CD4-positive, alpha-beta T cell (primary cell): ENCODE measurements around the gene GGTA1. TPM values are rescaled to one million over a fixed set of nuclear protein-coding genes. Genes with fewer than 3 reads are reported as not detected.
"Not testable (repeated sequence)": the region's sequence is repeated elsewhere in the genome, so short reads cannot be mapped to it uniquely, and the experiment has no call there.

Source experiments
- ATAC-seq: fragments of 200-7000 bp; cut with Tn5 transposase; one replicate; pipeline ENCODE4 v1.10.0; 2022; ENCODE audit warnings: mild to moderate bottlenecking; ENCODE audit not compliant: poor library complexity
- CTCF ChIA-PET: fragments of 350-600 bp; sonication (Branson Sonifier 250); formaldehyde crosslinking; loops from one replicate; lab custom pipeline; 2021; ENCODE audit warnings: antibody characterized with exemption, inconsistent platforms; lab: Charles Lee
- POLR2A ChIA-PET: fragments of 350-600 bp; sonication (Branson Sonifier 250); formaldehyde crosslinking; loops from one replicate; lab custom pipeline; 2021; ENCODE audit warnings: antibody characterized with exemption, inconsistent platforms; lab: Charles Lee
- DNase-seq, 14 experiments: peaks; one replicate each; pipeline ENCODE4 v3.0.0-alpha.2; 2013 to 2020; ENCODE audit warnings: mixed read lengths in 2 of 14
- H3K27ac ChIP-seq, 2 donors: one replicate each; pipeline versions ENCODE4 v1.5.1 to v1.7.0; 2013; ENCODE audit warnings: low read length in 2 of 2, low read depth in 1 of 2, mild to moderate bottlenecking in 1 of 2
- H3K27me3 ChIP-seq, 2 experiments: 1 replicate in 1 of 2; 2 replicates in 1 of 2; pipeline versions ENCODE4 v1.6.1 to v1.7.0; 2013; ENCODE audit warnings: low read length in 2 of 2, control low read depth in 1 of 2, mild to moderate bottlenecking in 1 of 2, moderate library complexity in 1 of 2; ENCODE audit not compliant: insufficient read depth in 2 of 2, control insufficient read depth in 1 of 2
- H3K36me3 ChIP-seq: one replicate; pipeline ENCODE4 v1.6.1; 2013; ENCODE audit warnings: low read length, control low read depth; ENCODE audit not compliant: insufficient read depth
- H3K4me1 ChIP-seq: one replicate; pipeline ENCODE4 v1.6.1; 2013; ENCODE audit warnings: low read length, control low read depth; ENCODE audit not compliant: insufficient read depth
- H3K4me3 ChIP-seq: one replicate; pipeline ENCODE4 v1.5.1; 2013; ENCODE audit warnings: mild to moderate bottlenecking, low read length, moderate library complexity
- H3K9me3 ChIP-seq, 2 experiments: 1 replicate in 1 of 2; 2 replicates in 1 of 2; pipeline versions ENCODE4 v1.6.1 to v1.7.0; 2013; ENCODE audit warnings: low read length in 2 of 2, mild to moderate bottlenecking in 2 of 2, control low read depth in 1 of 2, moderate library complexity in 1 of 2; ENCODE audit not compliant: control insufficient read depth in 1 of 2, insufficient read depth in 1 of 2
- H3K27ac Mint-ChIP-seq: one replicate; pipeline ENCODE4 v1.8.0; 2020; ENCODE audit warnings: mixed read lengths
- H3K27me3 Mint-ChIP-seq: one replicate; pipeline ENCODE4 v1.8.0; 2021; ENCODE audit warnings: mixed read lengths
- H3K36me3 Mint-ChIP-seq: one replicate; pipeline ENCODE4 v1.8.0; 2021; ENCODE audit warnings: low read depth, mixed read lengths
- H3K4me1 Mint-ChIP-seq: one replicate; pipeline ENCODE4 v1.8.0; 2021; ENCODE audit warnings: low read depth, mixed read lengths
- H3K4me3 Mint-ChIP-seq: one replicate; pipeline ENCODE4 v1.8.0; 2020; ENCODE audit warnings: mild to moderate bottlenecking, mixed read lengths
- H3K9me3 Mint-ChIP-seq: one replicate; pipeline ENCODE4 v1.8.0; 2020; ENCODE audit warnings: mixed read lengths
- intact Hi-C, 2 experiments: fragments of 100-400 bp; cut with DNase I in 1 of 2; cut with micrococcal nuclease in 1 of 2; formaldehyde crosslinking; loops; one replicate each; pipeline versions ENCODE4 v1.15.1 to v1.9.0; 2023 to 2025; cut with DNase I, micrococcal nuclease
- total RNA-seq, 174 experiments: library from RNA in 2 of 174; stranded (reverse) in 2 of 174; gene quantifications; one replicate each; pipeline ENCODE4 v1.2.3 and lab custom pipeline; 2021 to 2026
- TF ChIP-seq, protein P1 (sequence below): fragments of 200-600 bp; IDR thresholded peaks from one replicate; pipeline ENCODE4 v1.8.0; 2022; ENCODE audit warnings: antibody characterized with exemption, mild to moderate bottlenecking

Gene GGTA1
- total RNA-seq, 2 experiments from 2014 or later, result not detected

- H3K36me3 ChIP-seq, result no peaks in the 10 kb centered on the region
- no peak for ATAC-seq
- H3K36me3 Mint-ChIP-seq, result no peaks in the 10 kb centered on the region
- H3K9me3 Mint-ChIP-seq, result peaks cover 4% of the 10 kb centered on the region
- H3K27ac Mint-ChIP-seq, result no peak overlapping the region
- intact Hi-C loops, result no loop called here
- H3K27me3 ChIP-seq, result peaks cover 0 to 1% of the 10 kb centered on the region in 2 experiments
- H3K4me1 ChIP-seq, result no peaks in the 10 kb centered on the region
- no peaks in the 10 kb centered on the region for H3K9me3 ChIP-seq
- H3K4me3 ChIP-seq, result no peak overlapping the region
- ChIA-PET CTCF (no interaction called here), POLR2A (no interaction called here)
- TF ChIP-seq, protein P1, sequence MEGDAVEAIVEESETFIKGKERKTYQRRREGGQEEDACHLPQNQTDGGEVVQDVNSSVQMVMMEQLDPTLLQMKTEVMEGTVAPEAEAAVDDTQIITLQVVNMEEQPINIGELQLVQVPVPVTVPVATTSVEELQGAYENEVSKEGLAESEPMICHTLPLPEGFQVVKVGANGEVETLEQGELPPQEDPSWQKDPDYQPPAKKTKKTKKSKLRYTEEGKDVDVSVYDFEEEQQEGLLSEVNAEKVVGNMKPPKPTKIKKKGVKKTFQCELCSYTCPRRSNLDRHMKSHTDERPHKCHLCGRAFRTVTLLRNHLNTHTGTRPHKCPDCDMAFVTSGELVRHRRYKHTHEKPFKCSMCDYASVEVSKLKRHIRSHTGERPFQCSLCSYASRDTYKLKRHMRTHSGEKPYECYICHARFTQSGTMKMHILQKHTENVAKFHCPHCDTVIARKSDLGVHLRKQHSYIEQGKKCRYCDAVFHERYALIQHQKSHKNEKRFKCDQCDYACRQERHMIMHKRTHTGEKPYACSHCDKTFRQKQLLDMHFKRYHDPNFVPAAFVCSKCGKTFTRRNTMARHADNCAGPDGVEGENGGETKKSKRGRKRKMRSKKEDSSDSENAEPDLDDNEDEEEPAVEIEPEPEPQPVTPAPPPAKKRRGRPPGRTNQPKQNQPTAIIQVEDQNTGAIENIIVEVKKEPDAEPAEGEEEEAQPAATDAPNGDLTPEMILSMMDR, result no peak
- peaks cover 14% of the 10 kb centered on the region for H3K27me3 Mint-ChIP-seq
- no peak for DNase-seq
- no peak overlapping the region for H3K27ac ChIP-seq
- H3K4me3 Mint-ChIP-seq, result no peak overlapping the region
- no peaks in the 10 kb centered on the region for H3K4me1 Mint-ChIP-seq
Measured at GRCh38 chr9:121518634-121519033, 19.0 kb upstream of the GGTA1 start.

GRCh38 chr9:121513166-121513565, 13.5 kb upstream of the GGTA1 start:
- intact Hi-C loops, CTCF ChIA-PET, H3K27ac Mint-ChIP-seq, H3K4me1 Mint-ChIP-seq, H3K27ac ChIP-seq, H3K4me3 ChIP-seq, H3K27me3 ChIP-seq, ATAC-seq, H3K36me3 Mint-ChIP-seq, H3K4me1 ChIP-seq, H3K9me3 Mint-ChIP-seq, H3K36me3 ChIP-seq, H3K4me3 Mint-ChIP-seq, POLR2A ChIA-PET, H3K9me3 ChIP-seq: not testable (repeated sequence)
- peak in 1 of 14 experiments; percentile 18 for DNase-seq
- peaks cover 22% of the 10 kb centered on the region for H3K27me3 Mint-ChIP-seq

- Mint-ChIP-seq H3K9me3 (no peaks in the 10 kb centered on the region), H3K36me3 (no peaks in the 10 kb centered on the region), H3K27me3 (peaks cover 26% of the 10 kb centered on the region), H3K27ac (no peak overlapping the region), H3K4me3 (no peak overlapping the region), H3K4me1 (no peaks in the 10 kb centered on the region)
- no peaks in the 10 kb centered on the region for H3K36me3 ChIP-seq
- H3K9me3 ChIP-seq, result peaks cover 0 to 3% of the 10 kb centered on the region in 2 experiments
- ChIA-PET POLR2A (no interaction called here), CTCF (no interaction called here)
- DNase-seq (no peak), ATAC-seq (no peak)
- no peaks in the 10 kb centered on the region for H3K4me1 ChIP-seq
- peaks cover 0 to 3% of the 10 kb centered on the region in 2 experiments for H3K27me3 ChIP-seq
- TF ChIP-seq, protein P1, result no peak
- intact Hi-C loops, result no loop called here
- H3K27ac ChIP-seq, result no peak overlapping the region
- no peak overlapping the region for H3K4me3 ChIP-seq
Measured at GRCh38 chr9:121510766-121511550, 11.3 kb upstream of the GGTA1 start.
